Measurements from ENCODE around the gene NANOS3. TPM values are rescaled to one million over a fixed set of nuclear protein-coding genes. Genes with fewer than 3 reads are reported as not detected.

Gene NANOS3
- total and polyA plus RNA-seq, 2 of the 13 experiments (the other 11 are each of a cell fraction or from before 2014, with no cell fraction given): 0.21 TPM; not detected in 1

GRCh38 chr19:13880059-13881043 is 3.4 kb downstream of the NANOS3 start (continued):
- TF ChIP-seq POLR2AphosphoS5 (IDR thresholded peaks at IDR 0.05; ENCODE audit: low read depth, low read length) (no peak), YEATS2 (CRISPR knock-in tag; IDR thresholded peaks at IDR 0.05; ENCODE audit: borderline replicate concordance) (peak; percentile 76; the same call in 1 of the 2 replicates), ZKSCAN8 (CRISPR knock-in tag; IDR thresholded peaks at IDR 0.05; ENCODE audit: borderline replicate concordance) (peak; percentile 80; the same call in 1 of the 2 replicates), TCF7L2 (IDR thresholded peaks at IDR 0.05; ENCODE audit: low read depth, low read length) (no peak), ATF1 (CRISPR knock-in tag; IDR thresholded peaks at IDR 0.05) (0 out of 2 replicates have a peak, but pooled peaks have one; percentile 51), MLXIP (CRISPR knock-in tag; IDR thresholded peaks at IDR 0.05; ENCODE audit: borderline replicate concordance) (no peak), SP4 (CRISPR knock-in tag; IDR thresholded peaks at IDR 0.05) (no peak), ZNF740 (CRISPR knock-in tag; IDR thresholded peaks at IDR 0.05) (no peak), XRCC5 (optimal IDR thresholded peaks at IDR 0.05; ENCODE audit: low read length) (peak; percentile 93), LRRFIP1 (CRISPR knock-in tag; conservative IDR thresholded peaks at IDR 0.05) (no peak), ZNF782 (CRISPR knock-in tag; IDR thresholded peaks at IDR 0.05; ENCODE audit: borderline replicate concordance) (0 out of 2 replicates have a peak, but pooled peaks have one; percentile 21), GTF3A (CRISPR knock-in tag; conservative IDR thresholded peaks at IDR 0.05) (0 out of 2 replicates have a peak, but pooled peaks have one; percentile 39), PAXIP1 (CRISPR knock-in tag; conservative IDR thresholded peaks at IDR 0.05) (0 out of 2 replicates have a peak, but pooled peaks have one; percentile 10), CAMTA2 (CRISPR knock-in tag; IDR thresholded peaks at IDR 0.05; ENCODE audit: borderline replicate concordance) (0 out of 2 replicates have a peak, but pooled peaks have one; percentile 57), NFIB (CRISPR knock-in tag; IDR thresholded peaks at IDR 0.05; ENCODE audit: borderline replicate concordance) (no peak), ZUFSP (CRISPR knock-in tag; IDR thresholded peaks at IDR 0.05; ENCODE audit: borderline replicate concordance) (no peak)

Data from HepG2 (cell line).